Gastrocnemius medialis (tissue), 4 donors: ENCODE data around the gene YBX2. TPM values are rescaled to one million over a fixed set of nuclear protein-coding genes. Genes with fewer than 3 reads are reported as not detected.

ENCODE experiments used
- ATAC-seq, 2 donors: fragments of 150-250 bp; one replicate each; pipeline ENCODE4 v1.9.1; 2016
- DNase-seq, 2 donors: peaks; one replicate each; pipeline ENCODE4 v3.0.0-alpha.2; 2019
- H3K27ac ChIP-seq, 4 donors: fragments of 200-600 bp; sonication (generic); 1 replicate in 1 of 4; 2 replicates in 3 of 4; pipeline ENCODE4 v1.5.1; 2016 to 2018; ENCODE audit warnings: mild to moderate bottlenecking in 2 of 4, moderate library complexity in 1 of 4
- H3K27me3 ChIP-seq, 3 donors: fragments of 200-600 bp; sonication (generic) in 2 of 3; 1 replicate in 1 of 3; 2 replicates in 2 of 3; pipeline versions ENCODE4 v1.5.1 to v1.6.0; 2016 to 2019; ENCODE audit warnings: mild to moderate bottlenecking in 1 of 3, moderate library complexity in 1 of 3
- H3K36me3 ChIP-seq, 2 donors: fragments of 200-600 bp; sonication (generic) in 1 of 2; one replicate each; pipeline ENCODE4 v1.5.1; 2017 to 2018
- H3K4me1 ChIP-seq, 2 donors: fragments of 200-600 bp; sonication (generic) in 1 of 2; one replicate each; pipeline ENCODE4 v1.5.1; 2016 to 2017; ENCODE audit warnings: mild to moderate bottlenecking in 2 of 2
- H3K4me3 ChIP-seq, 4 donors: fragments of 200-600 bp; sonication (generic) in 3 of 4; 1 replicate in 1 of 4; 2 replicates in 3 of 4; pipeline ENCODE4 v1.5.1; 2016 to 2019; ENCODE audit warnings: mild to moderate bottlenecking in 2 of 4
- H3K9me3 ChIP-seq, 3 donors: fragments of 200-600 bp; sonication (generic) in 2 of 3; 1 replicate in 1 of 3; 2 replicates in 2 of 3; pipeline ENCODE4 v1.5.1; 2016 to 2019
- CTCF ChIP-seq, 5 experiments: fragments of 450-650 bp in 3 of 5; fragments of 200-600 bp in 2 of 5; sonication (generic) in 2 of 5; IDR thresholded peaks in 4 of 5; conservative IDR thresholded peaks in 1 of 5; 1 replicate in 4 of 5; 2 replicates in 1 of 5; pipeline ENCODE4 v1.5.1; 2016 to 2019; ENCODE audit warnings: antibody characterized with exemption in 5 of 5, mild to moderate bottlenecking in 3 of 5, moderate library complexity in 3 of 5
- POLR2A ChIP-seq, 2 donors: fragments of 450-650 bp; IDR thresholded peaks; one replicate each; pipeline ENCODE4 v1.6.1; 2017; ENCODE audit warnings: antibody characterized with exemption in 2 of 2, mild to moderate bottlenecking in 2 of 2, moderate library complexity in 2 of 2
- in situ Hi-C, 4 donors: fragments of 200-750 bp; cut with MboI; loops; one replicate each; pipeline versions ENCODE4 v1.15.0 to v1.8.0; 2017; ENCODE audit warnings: low sequenced_read_pairs in 4 of 4
- intact Hi-C: fragments of 100-400 bp; cut with DNase I; formaldehyde crosslinking; loops from one replicate; pipeline ENCODE4 v1.15.1; 2023; ENCODE audit warnings: low total_unique reads
- total RNA-seq, 4 donors: library from RNA; depleted of rRNA; stranded (reverse); fragments of >200 nt; gene quantifications; one replicate each; pipeline versions ENCODE4 v1.1.0 to v1.2.3, GENCODE V29; 2016

The YBX2 gene
- total RNA-seq, 4 donors from 2014 or later, result 0.42 to 2.2 (median 0.46) TPM; not detected in 1

GRCh38 chr17:7328009-7328408 lies 33.6 kb upstream of the YBX2 start:
- intact Hi-C loops, result loop anchor here (5.0 kb wide), 1 partner anchor 234 kb away; the partner anchor contains the start of gene SENP3
- H3K4me1 ChIP-seq, result peaks cover 15 to 24% of the 10 kb centered on the region in 2 donors
- H3K27me3 ChIP-seq, result no peaks in the 10 kb centered on the region
- H3K36me3 ChIP-seq, result peaks cover 0 to 31% of the 10 kb centered on the region in 2 donors
- no peak for DNase-seq
- in situ Hi-C loops, result loop anchor here in 1 of 4 donors (25.0 kb wide), 1 partner anchor 291 kb away; the partner anchor contains the start of genes SLC16A11 and SLC16A13
- peak overlapping the region; percentile 94 to 99 (median 96) for H3K27ac ChIP-seq
- TF ChIP-seq POLR2A (IDR thresholded peaks at IDR 0.05), result no peak
- TF ChIP-seq CTCF (IDR thresholded peaks at IDR 0.05 in 4 of 5, conservative IDR thresholded peaks at IDR 0.05 in 1 of 5), result no peak
- H3K9me3 ChIP-seq, result no peaks in the 10 kb centered on the region
- no peak for ATAC-seq
- H3K4me3 ChIP-seq, result peak overlapping the region; percentile 78 to 99 (median 93)

GRCh38 chr17:7327501-7327900 lies 33.1 kb upstream of the YBX2 start:
- H3K36me3 ChIP-seq, result peaks cover 0 to 36% of the 10 kb centered on the region in 2 donors
- peaks cover 15 to 24% of the 10 kb centered on the region in 2 donors for H3K4me1 ChIP-seq
- no peak for ATAC-seq
- TF ChIP-seq CTCF (IDR thresholded peaks at IDR 0.05 in 4 of 5, conservative IDR thresholded peaks at IDR 0.05 in 1 of 5) (no peak), POLR2A (IDR thresholded peaks at IDR 0.05) (no peak)
- no peaks in the 10 kb centered on the region for H3K9me3 ChIP-seq
- intact Hi-C loops (loop anchor here (5.0 kb wide), 1 partner anchor 235 kb away; the partner anchor contains the start of gene SENP3), in situ Hi-C loops (loop anchor here in 1 of 4 donors (25.0 kb wide), 1 partner anchor 290 kb away; the partner anchor contains the start of genes SLC16A11 and SLC16A13)
- no peak for DNase-seq
- H3K27me3 ChIP-seq, result no peaks in the 10 kb centered on the region
- no peak overlapping the region for H3K4me3 ChIP-seq
- no peak overlapping the region for H3K27ac ChIP-seq

- Histone ChIP-seq H3K36me3 (peaks cover 0 to 41% of the 10 kb centered on the region in 2 donors), H3K4me3 (no peak overlapping the region), H3K4me1 (peaks cover 15 to 24% of the 10 kb centered on the region in 2 donors), H3K27me3 (no peaks in the 10 kb centered on the region), H3K9me3 (no peaks in the 10 kb centered on the region), H3K27ac (no peak overlapping the region)
- DNase-seq, result no peak
- no peak for ATAC-seq
- in situ Hi-C loops (loop anchor here in 1 of 4 donors (25.0 kb wide), 1 partner anchor 290 kb away; the partner anchor contains the start of genes SLC16A11 and SLC16A13), intact Hi-C loops (loop anchor here (5.0 kb wide), 1 partner anchor 235 kb away; the partner anchor contains the start of gene SENP3)
- TF ChIP-seq CTCF (IDR thresholded peaks at IDR 0.05 in 4 of 5, conservative IDR thresholded peaks at IDR 0.05 in 1 of 5), result no peak
Observed at GRCh38 chr17:7327056-7327455, 32.6 kb upstream of the YBX2 start.

- DNase-seq, result no peak
- intact Hi-C loops (loop anchor here (5.0 kb wide), 1 partner anchor 236 kb away; the partner anchor contains the start of gene SENP3), in situ Hi-C loops (loop anchor here in 1 of 4 donors (25.0 kb wide), 1 partner anchor 289 kb away; the partner anchor contains the start of genes SLC16A11 and SLC16A13)
- H3K4me3 ChIP-seq, result no peak overlapping the region
- H3K4me1 ChIP-seq, result peaks cover 15 to 24% of the 10 kb centered on the region in 2 donors
- H3K27me3 ChIP-seq, result no peaks in the 10 kb centered on the region
- no peaks in the 10 kb centered on the region for H3K9me3 ChIP-seq
- no peak for ATAC-seq
- TF ChIP-seq POLR2A (IDR thresholded peaks at IDR 0.05) (no peak), CTCF (IDR thresholded peaks at IDR 0.05 in 4 of 5, conservative IDR thresholded peaks at IDR 0.05 in 1 of 5) (no peak)
- H3K36me3 ChIP-seq, result peaks cover 0 to 49% of the 10 kb centered on the region in 2 donors
- no peak overlapping the region for H3K27ac ChIP-seq
Observed at GRCh38 chr17:7326186-7326585, 31.7 kb upstream of the YBX2 start.
